HCT116 (cell line): ENCODE measurements around the gene PKDCC. TPM values are rescaled to one million over a fixed set of nuclear protein-coding genes. Genes with fewer than 3 reads are reported as not detected.

ENCODE experiments used
- ATAC-seq: fragments of 200-7000 bp; cut with Tn5 transposase; 2 replicates; pipeline ENCODE4 v1.9.1; 2020; ENCODE audit warnings: mild to moderate bottlenecking, moderate library complexity
- BruUV-seq: library from RNA; stranded (reverse); fragments of 400-500 nt; replicated peaks from 2 replicates; lab custom pipeline; 2021; lab: Mats Ljungman, UMichigan
- CTCF ChIA-PET: fragments of 300-600 bp; sonication (Branson Sonifier 250); formaldehyde crosslinking; loops from one replicate; lab custom pipeline; 2021; ENCODE audit warnings: antibody characterized with exemption; lab: Charles Lee
- POLR2A ChIA-PET: fragments of 300-600, 350-600 bp; sonication (Branson Sonifier 250); formaldehyde crosslinking; loops from one replicate; lab custom pipeline; 2021; ENCODE audit warnings: antibody characterized with exemption; lab: Charles Lee
- RAD21 ChIA-PET, 2 experiments: fragments of 300-600 bp; sonication (Branson Sonifier 250); formaldehyde crosslinking; loops; one replicate each; lab custom pipeline; 2023; ENCODE audit warnings: low total read pairs in 2 of 2; ENCODE audit not compliant: uncharacterized antibody in 2 of 2, unreplicated experiment in 2 of 2, low non-redundant PET in 1 of 2; lab: Charles Lee
- DNase-seq: peaks from one replicate; pipeline ENCODE4 v3.0.0-alpha.2; 2010; ENCODE audit warnings: low read depth, low spot score
- H2AFZ ChIP-seq: fragments of 200-600 bp; shearing (Covaris generic), sonication (generic); 2 replicates; pipeline ENCODE4 v1.6.1; 2017; ENCODE audit warnings: low read depth, mixed run types, mixed read lengths, antibody characterized with exemption, low read length; ENCODE audit not compliant: poor library complexity, severe bottlenecking
- H3K27ac ChIP-seq: 2 replicates; pipeline ENCODE4 v1.5.1; 2012; ENCODE audit warnings: low read depth, low read length
- H3K27me3 ChIP-seq: fragments of 200-600 bp; sonication (generic); 2 replicates; pipeline ENCODE4 v1.6.1; 2016; ENCODE audit warnings: mixed run types, low read length, mixed read lengths; ENCODE audit not compliant: insufficient read depth
- H3K36me3 ChIP-seq, 2 experiments: fragments of 200-500 bp in 1 of 2; fragments of 200-600 bp in 1 of 2; sonication (Bioruptor generic) in 1 of 2; sonication (generic) in 1 of 2; 2 replicates each; pipeline versions ENCODE4 v1.5.1 to v1.6.1; 2014 to 2016; ENCODE audit warnings: low read length in 2 of 2, inconsistent platforms in 1 of 2, mixed read lengths in 1 of 2, mixed run types in 1 of 2; ENCODE audit not compliant: insufficient read depth in 2 of 2, control insufficient read depth in 1 of 2
- H3K4me1 ChIP-seq, 2 experiments: fragments of 200-600 bp in 1 of 2; sonication (generic) in 1 of 2; 2 replicates each; pipeline versions ENCODE4 v1.5.1 to v1.6.1; 2012 to 2017; ENCODE audit warnings: low read length in 2 of 2, inconsistent platforms in 1 of 2, mild to moderate bottlenecking in 1 of 2, mixed read lengths in 1 of 2, mixed run types in 1 of 2, moderate library complexity in 1 of 2; ENCODE audit not compliant: insufficient read depth in 2 of 2, control insufficient read depth in 1 of 2
- H3K4me2 ChIP-seq: fragments of 200-600 bp; sonication (generic); 2 replicates; pipeline ENCODE4 v1.6.1; 2017; ENCODE audit warnings: mixed run types, low read length, mixed read lengths
- H3K4me3 ChIP-seq, 2 experiments: fragments of 200-600 bp in 1 of 2; sonication (generic) in 1 of 2; replicated peaks in 1 of 2; 2 replicates each; pipeline ENCODE4 v1.5.1; 2011 to 2016; ENCODE audit warnings: low read length in 2 of 2, control low read depth in 1 of 2, low read depth in 1 of 2, mild to moderate bottlenecking in 1 of 2, mixed read lengths in 1 of 2, mixed run types in 1 of 2
- H3K79me2 ChIP-seq: fragments of 200-600 bp; sonication (generic); 2 replicates; pipeline ENCODE4 v1.6.1; 2017; ENCODE audit warnings: mild to moderate bottlenecking, mixed run types, low read length, moderate library complexity, mixed read lengths; ENCODE audit not compliant: insufficient read depth
- H3K9ac ChIP-seq: fragments of 200-600 bp; sonication (generic); 2 replicates; pipeline ENCODE4 v1.6.1; 2016; ENCODE audit warnings: low read length, mixed read lengths
- H3K9me2 ChIP-seq: fragments of 200-600 bp; sonication (generic), shearing (Covaris generic); 2 replicates; pipeline ENCODE4 v1.6.1; 2017; ENCODE audit warnings: mixed run types, mild to moderate bottlenecking, moderate library complexity; ENCODE audit not compliant: insufficient read depth
- H3K9me3 ChIP-seq, 2 experiments: fragments of 200-500 bp in 1 of 2; fragments of 200-600 bp in 1 of 2; sonication (Bioruptor generic) in 1 of 2; sonication (generic) in 1 of 2; 2 replicates each; pipeline ENCODE4 v1.6.1; 2014 to 2017; ENCODE audit warnings: low read length in 2 of 2, mixed read lengths in 2 of 2, inconsistent platforms in 1 of 2, low read depth in 1 of 2, mild to moderate bottlenecking in 1 of 2, mixed run types in 1 of 2, moderate library complexity in 1 of 2; ENCODE audit not compliant: control insufficient read depth in 1 of 2, insufficient read depth in 1 of 2
- H4K20me1 ChIP-seq: fragments of 200-600 bp; sonication (generic), shearing (Covaris generic); 2 replicates; pipeline ENCODE4 v1.6.1; 2017; ENCODE audit warnings: mixed run types, mild to moderate bottlenecking, moderate library complexity; ENCODE audit not compliant: insufficient read depth
- CBX3 ChIP-seq: IDR thresholded peaks from 2 replicates; pipeline ENCODE4 v1.6.1; 2012; ENCODE audit warnings: low read depth
- CEBPB ChIP-seq: IDR thresholded peaks from 2 replicates; pipeline ENCODE4 v1.6.1; 2012; ENCODE audit warnings: low read depth
- EGR1 ChIP-seq: IDR thresholded peaks from 2 replicates; pipeline ENCODE4 v1.6.1; 2012; ENCODE audit warnings: low read depth
- ELF1 ChIP-seq: IDR thresholded peaks from 2 replicates; pipeline ENCODE4 v1.6.1; 2012; ENCODE audit warnings: low read depth, borderline replicate concordance
- EZH2 ChIP-seq: fragments of 200-600 bp; sonication (generic); IDR thresholded peaks from 2 replicates; pipeline ENCODE4 v1.6.1; 2017; ENCODE audit warnings: antibody characterized with exemption, mixed run types
- EZH2phosphoT487 ChIP-seq: fragments of 200-600 bp; IDR thresholded peaks from 2 replicates; pipeline ENCODE4 v1.6.1; 2018; ENCODE audit warnings: antibody characterized with exemption, borderline replicate concordance
- FOSL1 ChIP-seq: IDR thresholded peaks from 2 replicates; pipeline ENCODE4 v1.6.1; 2012; ENCODE audit warnings: low read depth
- POLR2A ChIP-seq: IDR thresholded peaks from 2 replicates; pipeline ENCODE4 v1.7.0; 2011; ENCODE audit warnings: borderline replicate concordance; ENCODE audit not compliant: insufficient read depth, insufficient read length; ENCODE audit errors: extremely low read depth
- POLR2AphosphoS5 ChIP-seq: IDR thresholded peaks from 2 replicates; pipeline ENCODE4 v1.6.1; 2011; ENCODE audit warnings: mild to moderate bottlenecking, low read depth, low read length, moderate library complexity
- RAD21 ChIP-seq: IDR thresholded peaks from 2 replicates; pipeline ENCODE4 v1.6.1; 2012; ENCODE audit warnings: low read depth, mild to moderate bottlenecking
- SIN3A ChIP-seq: IDR thresholded peaks from 2 replicates; pipeline ENCODE4 v1.6.1; 2012; ENCODE audit warnings: low read depth
- SP1 ChIP-seq: IDR thresholded peaks from 2 replicates; pipeline ENCODE4 v1.6.1; 2012; ENCODE audit warnings: low read depth
- TCF7L2 ChIP-seq: IDR thresholded peaks from 2 replicates; pipeline ENCODE4 v1.7.0; 2011; ENCODE audit warnings: borderline replicate concordance, inconsistent platforms; ENCODE audit not compliant: insufficient read depth, insufficient read length; ENCODE audit errors: extremely low read depth
- ZFX ChIP-seq: fragments of 450-650 bp; IDR thresholded peaks from 2 replicates; pipeline ENCODE4 v1.6.1; 2017
- ZNF274 ChIP-seq: fragments of 200-500 bp; sonication (Bioruptor generic); IDR thresholded peaks from 2 replicates; pipeline ENCODE4 v1.6.1; 2014; ENCODE audit warnings: mild to moderate bottlenecking, low read depth, low read length, inconsistent platforms
- intact Hi-C: fragments of 100-400 bp; cut with micrococcal nuclease; formaldehyde crosslinking; loops from 2 replicates; pipeline ENCODE4 v1.10.0; 2022
- total RNA-seq: library from RNA; stranded (reverse); gene quantifications from one replicate; pipeline ENCODE4 v1.2.1, GENCODE V29; 2021; ENCODE audit not compliant: unreplicated experiment
- TF ChIP-seq, protein P1 (sequence below), 3 experiments: fragments of 200-600 bp in 1 of 3; sonication (generic) in 1 of 3; IDR thresholded peaks in 2 of 3; conservative IDR thresholded peaks in 1 of 3; 2 replicates each; pipeline ENCODE4 v1.5.1; 2012 to 2017; ENCODE audit warnings: low read depth in 2 of 3, low read length in 2 of 3, antibody characterized with exemption in 1 of 3, borderline replicate concordance in 1 of 3, control low read depth in 1 of 3, mild to moderate bottlenecking in 1 of 3, mixed read lengths in 1 of 3, mixed run types in 1 of 3, moderate library complexity in 1 of 3; ENCODE audit not compliant: insufficient read depth in 1 of 3
- TF ChIP-seq, protein P2 (sequence below): IDR thresholded peaks from 2 replicates; pipeline ENCODE4 v1.6.1; 2012

The PKDCC gene
- total RNA-seq, 1 experiment from 2014 or later, result 0.84 TPM

DNA sequence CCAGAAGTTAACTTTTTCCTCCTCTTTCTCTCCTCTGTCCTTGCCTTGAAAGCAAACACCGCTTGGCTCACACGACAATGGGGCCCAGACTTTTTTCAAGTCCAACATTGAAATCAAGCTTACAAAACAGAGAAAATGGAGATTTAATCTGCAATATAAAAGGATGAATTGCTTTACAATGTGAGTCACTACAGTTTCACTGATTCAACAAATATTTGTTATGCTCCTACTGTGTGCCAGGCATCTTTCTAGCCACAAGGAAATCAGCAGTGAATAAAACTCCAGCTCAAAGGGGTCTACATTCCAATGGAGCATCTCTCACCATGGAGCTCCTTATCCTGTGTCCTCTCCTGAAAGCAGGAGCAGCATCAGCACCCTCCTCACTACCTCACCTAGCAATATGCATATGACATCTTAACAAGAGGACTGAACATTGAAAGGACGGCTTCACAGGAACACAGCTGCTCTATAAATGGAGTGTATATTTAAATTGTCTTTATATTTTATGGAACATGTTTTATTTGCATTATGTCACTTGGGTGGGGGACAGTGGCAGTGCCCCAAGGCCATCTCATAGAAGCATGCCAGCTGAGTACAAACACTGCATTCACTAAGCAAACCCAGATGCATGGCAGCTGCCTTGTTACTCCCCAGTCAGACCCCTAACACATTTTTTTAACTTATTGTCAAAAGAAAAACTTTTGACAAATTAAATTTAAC, 39.5 kb downstream of the PKDCC start:
- Histone ChIP-seq H3K27me3 (peaks cover 10% of the 10 kb centered on the region; the same call in 1 of the 2 replicates), H3K79me2 (no peaks in the 10 kb centered on the region), H3K4me3 (no peak overlapping the region)
- no TSS peak for BruUV-seq
- TF ChIP-seq EGR1, result no peak
- TF ChIP-seq, all 23 proteins: peak for 0
- CTCF ChIA-PET, result interaction anchor here (1.0 to 10.8 kb wide), 9 partner anchors 9 to 246 kb away, joined by 3 to 158 read pairs (median 4); no protein-coding TSS in a partner anchor
- ATAC-seq (no peak), DNase-seq (no peak)
- H3K36me3 ChIP-seq, result no peaks in the 10 kb centered on the region
- RAD21 ChIA-PET, result interaction anchor here (0.7 to 2.6 kb wide), 7 partner anchors 209 to 234 kb away, joined by 3 to 16 read pairs (median 11); no protein-coding TSS in a partner anchor
- H3K27ac ChIP-seq, result no peak overlapping the region
- H3K4me1 ChIP-seq, result no peaks in the 10 kb centered on the region
- intact Hi-C loops, result no loop called here
- no peaks in the 10 kb centered on the region for H3K9me2 ChIP-seq
- H2AFZ ChIP-seq, result no peak overlapping the region
- no peaks in the 10 kb centered on the region for H4K20me1 ChIP-seq
- no peak overlapping the region for H3K9ac ChIP-seq
- H3K4me2 ChIP-seq, result no peak overlapping the region
- H3K9me3 ChIP-seq, result no peaks in the 10 kb centered on the region
- POLR2A ChIA-PET, result no interaction called here

DNA sequence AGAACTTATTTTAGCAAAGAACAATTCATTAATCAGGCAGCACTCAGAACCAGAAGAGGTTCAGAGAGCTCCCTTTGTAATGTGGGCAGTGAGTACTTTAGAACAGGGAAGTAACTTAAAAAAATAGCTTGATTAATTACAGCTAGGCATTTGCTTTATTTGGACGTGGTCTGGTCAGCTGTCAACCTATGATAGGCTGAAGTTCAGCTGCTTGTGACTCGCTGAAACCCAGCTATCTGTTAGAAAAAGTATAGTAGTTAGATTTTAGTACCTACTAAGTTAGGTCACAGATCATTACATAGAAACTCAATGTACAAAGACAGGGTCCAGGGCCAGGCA, 40.0 kb downstream of the PKDCC start:
- ATAC-seq, result no peak
- no TSS peak for BruUV-seq
- no peaks in the 10 kb centered on the region for H3K36me3 ChIP-seq
- no peak overlapping the region for H3K9ac ChIP-seq
- H3K4me2 ChIP-seq, result no peak overlapping the region
- H2AFZ ChIP-seq, result no peak overlapping the region
- H3K9me3 ChIP-seq, result no peaks in the 10 kb centered on the region
- intact Hi-C loops, result no loop called here
- POLR2A ChIA-PET, result no interaction called here
- H3K4me3 ChIP-seq, result no peak overlapping the region
- peaks cover 16% of the 10 kb centered on the region; the same call in 1 of the 2 replicates for H3K27me3 ChIP-seq
- H3K79me2 ChIP-seq, result no peaks in the 10 kb centered on the region
- H3K9me2 ChIP-seq, result no peaks in the 10 kb centered on the region
- no peaks in the 10 kb centered on the region for H3K4me1 ChIP-seq
- DNase-seq, result no peak
- H4K20me1 ChIP-seq, result no peaks in the 10 kb centered on the region
- H3K27ac ChIP-seq, result no peak overlapping the region
- CTCF ChIA-PET, result interaction anchor here (1.0 to 10.8 kb wide), 8 partner anchors 9 to 247 kb away, joined by 3 to 158 read pairs (median 4); no protein-coding TSS in a partner anchor
- RAD21 ChIA-PET, result interaction anchor here (2.1 to 2.6 kb wide), 4 partner anchors 218 to 234 kb away, joined by 11 to 16 read pairs (median 12); no protein-coding TSS in a partner anchor
- no peak for TF ChIP-seq RAD21
- no peak for TF ChIP-seq ZNF274
- TF ChIP-seq ELF1, result no peak
- TF ChIP-seq EZH2phosphoT487, result no peak
- TF ChIP-seq CEBPB, result no peak
- TF ChIP-seq, protein P1, sequence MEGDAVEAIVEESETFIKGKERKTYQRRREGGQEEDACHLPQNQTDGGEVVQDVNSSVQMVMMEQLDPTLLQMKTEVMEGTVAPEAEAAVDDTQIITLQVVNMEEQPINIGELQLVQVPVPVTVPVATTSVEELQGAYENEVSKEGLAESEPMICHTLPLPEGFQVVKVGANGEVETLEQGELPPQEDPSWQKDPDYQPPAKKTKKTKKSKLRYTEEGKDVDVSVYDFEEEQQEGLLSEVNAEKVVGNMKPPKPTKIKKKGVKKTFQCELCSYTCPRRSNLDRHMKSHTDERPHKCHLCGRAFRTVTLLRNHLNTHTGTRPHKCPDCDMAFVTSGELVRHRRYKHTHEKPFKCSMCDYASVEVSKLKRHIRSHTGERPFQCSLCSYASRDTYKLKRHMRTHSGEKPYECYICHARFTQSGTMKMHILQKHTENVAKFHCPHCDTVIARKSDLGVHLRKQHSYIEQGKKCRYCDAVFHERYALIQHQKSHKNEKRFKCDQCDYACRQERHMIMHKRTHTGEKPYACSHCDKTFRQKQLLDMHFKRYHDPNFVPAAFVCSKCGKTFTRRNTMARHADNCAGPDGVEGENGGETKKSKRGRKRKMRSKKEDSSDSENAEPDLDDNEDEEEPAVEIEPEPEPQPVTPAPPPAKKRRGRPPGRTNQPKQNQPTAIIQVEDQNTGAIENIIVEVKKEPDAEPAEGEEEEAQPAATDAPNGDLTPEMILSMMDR (IDR thresholded peaks at IDR 0.05 in 2 of 3, conservative IDR thresholded peaks at IDR 0.05 in 1 of 3; ENCODE audit: borderline replicate concordance in 1 of 3, insufficient read depth in 1 of 3, low read depth in 2 of 3, low read length in 2 of 3), result no peak
- TF ChIP-seq CBX3, result no peak
- TF ChIP-seq, protein P2, sequence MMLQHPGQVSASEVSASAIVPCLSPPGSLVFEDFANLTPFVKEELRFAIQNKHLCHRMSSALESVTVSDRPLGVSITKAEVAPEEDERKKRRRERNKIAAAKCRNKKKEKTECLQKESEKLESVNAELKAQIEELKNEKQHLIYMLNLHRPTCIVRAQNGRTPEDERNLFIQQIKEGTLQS, result no peak
- TF ChIP-seq POLR2A, result no peak
- TF ChIP-seq ZFX, result no peak
- TF ChIP-seq POLR2AphosphoS5, result no peak
- no peak for TF ChIP-seq TCF7L2
- no peak for TF ChIP-seq SP1
- no peak for TF ChIP-seq EZH2
- no peak for TF ChIP-seq SIN3A
- no peak for TF ChIP-seq FOSL1
